Kasumi-1 (cell line): Measurements from ENCODE around the gene CNTN5.
"Not testable (repeated sequence)": the region's sequence is repeated elsewhere in the genome, so short reads cannot be mapped to it uniquely, and the experiment has no call there.

Source experiments
- DNase-seq, 2 experiments: peaks; one replicate each; lab custom pipeline; 2025; lab: John Stamatoyannopoulos, UW

Gene CNTN5

GRCh38 chr11:100205926-100206325, 1185.2 kb downstream of the CNTN5 start:
- no peak for DNase-seq

DNA sequence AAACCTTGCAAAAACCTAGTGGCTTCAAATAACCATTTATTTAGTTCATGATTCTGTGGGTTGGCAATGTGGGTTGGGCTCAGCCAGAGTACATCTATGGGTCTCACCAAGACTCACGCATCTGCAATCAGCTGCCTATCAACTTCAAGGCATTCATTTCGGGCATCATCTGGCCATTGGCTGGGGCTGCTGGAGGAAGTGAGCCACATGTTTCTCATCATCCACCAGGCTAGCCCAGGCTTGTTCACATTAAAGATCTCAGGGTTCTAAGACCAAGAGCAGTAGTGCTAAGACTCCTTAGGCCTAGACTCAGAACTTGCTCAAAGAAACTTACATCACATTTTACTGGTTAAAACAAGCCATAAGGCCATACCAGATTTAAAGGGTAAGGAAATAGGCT, 1187.5 kb downstream of the CNTN5 start:
- no peak for DNase-seq

DNA sequence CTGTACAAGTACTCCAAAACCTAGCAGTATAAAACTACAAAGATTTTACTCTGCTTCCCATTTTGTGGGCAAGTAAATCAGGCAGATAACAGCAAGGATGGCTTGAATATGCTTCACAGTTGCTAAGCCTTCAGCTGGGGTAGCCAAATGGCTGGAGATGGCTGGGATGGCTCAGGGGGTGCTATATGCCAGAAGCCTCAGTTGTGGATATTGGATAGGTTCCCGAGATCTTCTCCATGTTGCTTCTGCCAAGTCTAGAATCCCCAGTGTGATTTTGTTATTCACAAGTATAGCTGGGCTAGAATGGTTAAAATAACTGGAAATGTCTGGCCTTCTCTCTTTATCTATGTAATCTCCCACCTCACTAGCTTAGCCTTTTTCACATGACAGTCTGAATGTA, 1194.0 kb downstream of the CNTN5 start:
- no peak for DNase-seq

GRCh38 chr11:100220801-100221200, 1200.1 kb downstream of the CNTN5 start:
- no peak for DNase-seq

DNA sequence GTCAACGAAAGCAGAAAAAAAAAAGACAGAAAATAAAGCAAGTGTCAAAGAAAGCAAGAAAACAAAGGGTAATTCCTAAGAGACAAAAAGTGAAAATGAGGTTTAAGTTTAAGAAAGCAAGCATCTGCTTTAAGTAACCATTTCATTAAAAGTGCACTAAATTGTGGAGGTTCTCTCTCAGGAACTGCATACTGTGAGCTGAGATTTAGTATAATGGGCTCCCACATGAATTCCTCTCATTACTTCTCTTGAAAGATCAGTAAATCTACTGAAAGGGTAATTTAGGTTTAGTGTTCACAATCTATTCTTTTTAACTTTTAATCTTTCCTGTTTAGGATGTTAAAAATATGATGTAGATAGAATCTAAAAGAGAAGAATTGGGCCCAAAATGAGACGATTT, 1201.0 kb downstream of the CNTN5 start:
- no peak for DNase-seq

DNA sequence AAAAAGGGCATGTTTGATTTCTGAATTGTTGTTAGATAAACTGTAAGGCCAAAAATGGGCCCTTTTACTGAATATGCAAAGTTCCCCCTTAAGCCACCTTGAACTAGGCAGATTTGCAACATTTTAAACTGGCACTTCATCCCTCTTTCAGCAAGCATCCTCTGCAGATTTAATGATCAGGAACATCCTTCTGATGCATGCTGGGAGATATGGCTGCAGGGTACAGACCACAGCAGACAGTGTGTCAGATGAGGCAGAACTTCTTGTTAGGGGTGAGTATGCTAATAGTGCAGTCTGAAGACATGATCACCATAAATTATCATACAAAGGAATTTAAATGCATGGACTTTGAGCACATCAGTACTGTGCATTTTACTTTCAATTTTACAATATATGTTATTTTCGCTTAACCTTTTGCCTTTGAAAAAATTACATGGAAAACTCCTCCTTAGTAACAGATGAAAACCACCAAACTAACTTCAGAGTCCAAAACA, 1203.8 kb downstream of the CNTN5 start:
- DNase-seq: no peak

- no peak for DNase-seq
Observed at GRCh38 chr11:100229086-100229485, 1208.3 kb downstream of the CNTN5 start.

DNA sequence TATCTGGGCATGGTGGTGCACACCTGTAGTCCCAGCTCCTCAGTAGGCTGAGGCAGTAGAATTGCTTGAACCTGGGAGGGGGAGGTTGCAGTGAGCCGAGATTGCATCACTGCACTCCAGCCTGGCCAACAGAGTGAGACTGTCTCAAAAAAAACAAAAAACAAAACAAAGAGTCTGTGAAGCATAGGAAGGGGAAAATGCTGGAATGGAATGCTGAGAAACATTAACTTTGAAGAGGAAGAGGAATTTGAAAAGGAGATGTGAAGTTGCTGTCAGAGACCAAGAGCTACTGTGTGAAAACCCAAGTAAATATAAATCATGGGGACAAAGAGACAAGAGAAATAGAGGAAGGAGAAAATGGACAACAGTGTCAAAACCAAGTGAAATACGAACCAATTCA, 1211.3 kb downstream of the CNTN5 start:
- no peak for DNase-seq

GRCh38 chr11:100235085-100235484, 1214.3 kb downstream of the CNTN5 start:
- no peak for DNase-seq

DNA sequence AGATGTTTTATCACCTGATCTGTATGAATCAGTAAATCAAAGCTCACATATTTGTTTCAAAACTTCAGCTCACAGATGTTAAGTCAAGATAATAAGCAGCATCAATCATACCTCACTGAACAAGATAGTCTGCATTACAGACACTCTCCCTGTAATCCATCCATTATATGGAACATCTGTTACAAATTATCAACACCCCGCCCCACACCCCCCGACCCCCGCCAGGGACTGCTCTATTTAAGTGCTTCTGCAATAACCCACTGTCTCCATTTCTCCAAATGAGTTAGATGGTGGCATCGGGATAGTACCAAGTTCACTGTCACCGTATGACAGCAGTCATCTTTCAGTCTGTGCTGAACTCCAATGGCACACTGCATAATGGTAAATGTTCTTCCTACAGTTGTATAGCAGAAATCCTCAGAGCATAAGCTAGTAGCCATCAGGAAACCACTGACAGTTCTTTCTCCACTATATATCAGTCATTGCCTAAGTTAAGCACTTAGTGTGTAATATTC, 1219.3 kb downstream of the CNTN5 start:
- DNase-seq: no peak

- DNase-seq: no peak
Observed at GRCh38 chr11:100247704-100248103, 1227.0 kb downstream of the CNTN5 start.

DNA sequence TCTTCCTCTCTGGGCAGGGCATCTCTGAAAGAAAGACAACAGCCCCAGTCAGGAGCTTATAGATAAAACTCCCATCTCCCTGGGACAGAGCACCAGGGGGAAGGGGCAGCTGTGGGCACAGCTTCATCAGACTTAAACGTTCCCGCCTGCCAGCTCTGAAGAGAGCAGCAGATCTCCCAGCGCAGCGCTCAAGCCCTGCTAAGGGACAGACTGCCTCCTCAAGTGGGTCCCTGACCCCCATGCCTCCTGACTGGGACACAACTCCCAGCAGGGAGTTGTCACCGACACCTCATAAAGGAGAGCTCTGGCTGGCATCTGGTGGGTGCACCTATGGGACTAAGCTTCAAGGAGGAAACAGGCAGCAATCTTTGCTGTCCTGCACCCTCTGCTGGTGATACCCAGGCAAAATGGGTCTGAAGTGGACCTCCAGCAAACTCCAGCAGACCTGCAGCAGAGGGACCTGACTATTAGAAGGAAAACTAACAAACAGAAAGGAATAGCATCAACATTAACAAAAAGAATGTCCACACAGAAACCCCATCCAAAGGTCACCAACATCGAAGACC, 1236.6 kb downstream of the CNTN5 start:
- DNase-seq: not testable (repeated sequence)

DNA sequence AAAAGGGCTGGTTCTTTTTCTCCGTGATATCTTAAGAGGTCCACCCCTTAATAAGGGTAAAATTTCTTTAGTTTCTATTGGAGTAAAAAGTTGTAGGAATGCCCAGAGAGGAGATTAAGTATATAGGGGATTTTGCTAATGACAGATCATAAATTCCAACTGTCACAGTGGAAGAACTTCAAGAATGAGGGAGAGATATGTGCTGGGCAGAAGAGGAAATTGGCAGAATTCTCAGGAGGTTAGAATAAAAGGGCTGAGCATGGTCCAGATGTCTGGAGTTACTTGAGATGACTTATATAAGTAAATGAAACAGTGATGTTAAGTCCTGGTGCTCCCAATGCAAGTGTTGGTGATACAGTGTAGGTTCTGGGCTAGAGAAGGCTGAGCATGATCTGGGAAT, 1248.8 kb downstream of the CNTN5 start:
- DNase-seq: no peak

GRCh38 chr11:100273066-100273815, 1252.5 kb downstream of the CNTN5 start:
- DNase-seq: no peak

GRCh38 chr11:100274466-100274865, 1253.7 kb downstream of the CNTN5 start:
- not testable (repeated sequence) for DNase-seq

- DNase-seq: no peak
Observed at GRCh38 chr11:100294748-100295147, 1274.0 kb downstream of the CNTN5 start.

GRCh38 chr11:100296051-100296679, 1275.4 kb downstream of the CNTN5 start:
- no peak for DNase-seq

DNA sequence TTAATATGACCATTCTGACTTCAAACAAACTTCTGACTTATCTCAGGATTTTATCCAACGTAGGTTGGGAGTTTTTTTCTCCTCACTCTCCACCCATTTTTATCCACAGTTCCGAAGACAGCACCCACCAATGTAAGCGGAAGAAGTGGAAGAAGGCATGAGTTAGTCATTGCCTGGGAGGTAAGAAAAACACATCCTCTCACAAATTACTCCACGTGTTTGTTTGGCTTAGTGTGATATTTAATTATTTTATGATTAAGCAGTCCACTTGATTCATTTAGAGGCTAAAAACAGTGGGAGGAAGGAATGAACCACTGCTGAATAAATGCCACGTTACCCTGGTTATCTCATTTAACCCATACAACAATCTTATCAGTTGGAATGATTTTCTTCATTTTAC, 1276.8 kb downstream of the CNTN5 start:
- no peak for DNase-seq

GRCh38 chr11:100302824-100303223, 1282.1 kb downstream of the CNTN5 start:
- no peak for DNase-seq

DNA sequence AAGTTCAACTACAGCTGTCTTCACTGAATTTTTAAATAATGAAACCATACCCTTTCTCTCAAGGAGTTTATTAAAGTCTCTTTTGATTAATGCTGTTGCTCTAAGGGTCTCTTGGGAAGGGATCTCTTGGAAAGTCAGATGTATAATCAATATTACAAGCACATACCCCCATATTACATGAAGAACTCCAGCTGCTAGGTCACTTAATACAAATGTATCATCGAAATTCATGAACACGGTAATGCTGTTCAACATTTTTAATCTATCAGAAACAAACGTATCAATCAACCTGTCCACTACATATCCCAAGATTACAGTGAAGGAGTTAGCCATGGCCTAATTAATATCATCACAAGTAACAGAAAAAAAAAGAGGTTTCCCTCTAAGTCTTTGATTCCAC, 1283.1 kb downstream of the CNTN5 start:
- no peak for DNase-seq

DNA sequence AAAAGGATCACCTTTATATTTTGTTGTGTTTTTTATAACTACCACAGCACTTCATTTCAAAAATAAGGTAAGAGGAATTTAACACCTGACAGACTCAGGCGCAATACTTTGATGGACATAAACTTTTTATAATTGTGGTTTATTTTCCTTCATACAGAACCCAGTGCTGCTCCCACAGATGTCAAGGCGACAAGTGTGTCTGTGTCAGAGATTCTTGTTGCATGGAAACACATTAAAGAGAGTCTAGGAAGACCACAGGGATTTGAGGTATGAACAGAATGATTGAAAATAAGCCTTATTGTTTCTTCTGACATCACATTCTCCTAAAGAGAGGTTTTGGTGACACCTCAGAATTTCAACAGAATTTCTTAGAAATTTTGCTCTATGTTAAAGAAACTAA, 1287.5 kb downstream of the CNTN5 start:
- DNase-seq: no peak

DNA sequence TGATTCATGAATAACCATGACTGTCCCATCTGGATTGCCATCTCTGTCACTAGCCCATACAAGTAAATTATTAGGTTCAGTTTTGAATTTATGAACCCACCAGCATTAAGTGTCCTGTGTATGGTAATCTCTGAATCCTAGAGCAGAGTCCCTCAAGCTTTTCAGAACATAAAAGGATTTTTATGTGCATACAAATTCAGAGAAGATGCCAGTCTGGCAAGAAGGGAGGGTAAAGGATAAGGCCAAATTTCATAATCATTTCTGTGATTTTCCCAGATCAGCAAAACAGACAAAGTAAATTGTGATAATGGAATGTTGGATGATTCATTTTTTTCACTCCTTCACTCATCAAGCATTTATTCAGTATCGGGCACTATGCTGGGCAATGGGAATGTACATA, 1295.2 kb downstream of the CNTN5 start:
- no peak for DNase-seq

GRCh38 chr11:100316952-100317351, 1296.2 kb downstream of the CNTN5 start:
- DNase-seq: no peak
